Fibroblast of villous mesenchyme (primary cell): ENCODE data around the gene SYCE3. TPM values are rescaled to one million over a fixed set of nuclear protein-coding genes. Genes with fewer than 3 reads are reported as not detected.

Experiments used
- DNase-seq: peaks from one replicate; pipeline ENCODE4 v3.0.0-alpha.2; 2010; ENCODE audit warnings: low read depth
- H3K4me3 ChIP-seq: 2 replicates; pipeline ENCODE4 v1.5.1; 2011; ENCODE audit warnings: low read depth, mild to moderate bottlenecking, low read length
- total RNA-seq: library from RNA; depleted of rRNA; stranded (reverse); fragments of >200 nt; gene quantifications from 2 replicates; pipeline ENCODE4 v1.2.3, GENCODE V29; 2012
- TF ChIP-seq, protein P1 (sequence below): IDR thresholded peaks from 2 replicates; pipeline ENCODE4 v1.5.1; 2012; ENCODE audit warnings: low read depth, mild to moderate bottlenecking, low read length; ENCODE audit not compliant: insufficient read depth

The SYCE3 gene
- total RNA-seq, 1 donor, result not detected

GRCh38 chr22:50581031-50581949 lies 18.6 kb upstream of the SYCE3 start:
- no peak for DNase-seq
- TF ChIP-seq, protein P1, sequence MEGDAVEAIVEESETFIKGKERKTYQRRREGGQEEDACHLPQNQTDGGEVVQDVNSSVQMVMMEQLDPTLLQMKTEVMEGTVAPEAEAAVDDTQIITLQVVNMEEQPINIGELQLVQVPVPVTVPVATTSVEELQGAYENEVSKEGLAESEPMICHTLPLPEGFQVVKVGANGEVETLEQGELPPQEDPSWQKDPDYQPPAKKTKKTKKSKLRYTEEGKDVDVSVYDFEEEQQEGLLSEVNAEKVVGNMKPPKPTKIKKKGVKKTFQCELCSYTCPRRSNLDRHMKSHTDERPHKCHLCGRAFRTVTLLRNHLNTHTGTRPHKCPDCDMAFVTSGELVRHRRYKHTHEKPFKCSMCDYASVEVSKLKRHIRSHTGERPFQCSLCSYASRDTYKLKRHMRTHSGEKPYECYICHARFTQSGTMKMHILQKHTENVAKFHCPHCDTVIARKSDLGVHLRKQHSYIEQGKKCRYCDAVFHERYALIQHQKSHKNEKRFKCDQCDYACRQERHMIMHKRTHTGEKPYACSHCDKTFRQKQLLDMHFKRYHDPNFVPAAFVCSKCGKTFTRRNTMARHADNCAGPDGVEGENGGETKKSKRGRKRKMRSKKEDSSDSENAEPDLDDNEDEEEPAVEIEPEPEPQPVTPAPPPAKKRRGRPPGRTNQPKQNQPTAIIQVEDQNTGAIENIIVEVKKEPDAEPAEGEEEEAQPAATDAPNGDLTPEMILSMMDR, result no peak
- H3K4me3 ChIP-seq, result peak overlapping the region; percentile 83

DNA sequence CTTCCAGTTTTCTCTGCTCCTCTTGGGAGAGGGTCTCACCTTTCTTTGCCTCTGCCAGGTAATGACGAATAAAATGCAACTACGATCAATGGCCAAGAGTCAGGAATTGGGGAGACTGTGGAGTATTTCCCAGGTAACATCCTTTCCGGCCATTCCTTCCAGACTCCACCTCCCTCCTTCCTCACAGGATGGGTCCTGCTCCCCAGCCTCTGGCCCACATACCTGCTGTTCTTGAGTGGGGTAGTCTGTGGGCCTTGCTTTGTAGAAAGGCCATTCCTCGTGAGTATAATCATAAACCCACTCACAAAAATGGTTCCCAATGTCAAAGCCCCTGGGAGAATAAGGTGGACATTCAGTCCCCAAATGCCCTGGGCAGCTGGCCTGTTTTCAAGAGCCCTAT lies 17.0 kb upstream of the SYCE3 start:
- no peak for DNase-seq
- H3K4me3 ChIP-seq, result no peak overlapping the region
- TF ChIP-seq, protein P1, result no peak

GRCh38 chr22:50578776-50579310 lies 16.1 kb upstream of the SYCE3 start:
- TF ChIP-seq, protein P1, result no peak
- no peak overlapping the region for H3K4me3 ChIP-seq
- no peak for DNase-seq

- H3K4me3 ChIP-seq, result no peak within 1 kb of the TSS
- DNase-seq, result peak; percentile 14
- TF ChIP-seq, protein P1, result no peak
Observed at GRCh38 chr22:50577987-50578775, 15.5 kb upstream of the SYCE3 start, which contains the start of gene CPT1B. CPT1B (minus strand) TSS chr22:50578427; CDS start chr22:50577915, 512 bp downstream.

DNA sequence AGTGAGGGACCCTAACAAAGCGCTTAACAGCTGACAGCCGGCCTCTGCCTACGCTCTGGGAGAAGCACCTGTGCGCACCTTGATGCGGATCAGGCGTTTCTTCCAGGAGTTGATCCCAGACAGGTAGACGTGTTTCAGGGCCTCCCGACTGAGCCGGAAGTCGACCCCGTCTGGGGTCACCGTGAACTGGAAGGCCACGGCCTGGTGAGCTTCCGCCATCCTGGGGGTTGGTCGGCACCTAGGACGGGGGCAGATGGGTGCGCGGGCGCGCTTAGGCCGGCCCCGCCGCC lies 14.9 kb upstream of the SYCE3 start:
- DNase-seq, result no peak
- TF ChIP-seq, protein P1, result no peak

GRCh38 chr22:50576806-50577696 lies 14.3 kb upstream of the SYCE3 start:
- H3K4me3 ChIP-seq, result no peak overlapping the region
- TF ChIP-seq, protein P1, result no peak
- no peak for DNase-seq

More for the DNA sequence above, 14.9 kb upstream of the SYCE3 start:
- no peak overlapping the region for H3K4me3 ChIP-seq
